HepG2 (cell line): ENCODE measurements around the gene CDK6. TPM values are rescaled to one million over a fixed set of nuclear protein-coding genes. Genes with fewer than 3 reads are reported as not detected.

Source experiments
- ATAC-seq: fragments of 200-7000 bp; cut with Tn5 transposase; 3 replicates; pipeline ENCODE4 v1.9.1; 2020; ENCODE audit warnings: mild to moderate bottlenecking, moderate library complexity
- BruUV-seq: library from RNA; stranded (reverse); fragments of 400-500 nt; replicated peaks from 2 replicates; lab custom pipeline; 2021; lab: Mats Ljungman, UMichigan
- CTCF ChIA-PET: fragments of 300-600 bp; formaldehyde crosslinking; extraction: SDS; loops from one replicate; lab custom pipeline; 2021; ENCODE audit warnings: low total read pairs, inconsistent platforms, low intra/inter-chr PET ratio; lab: Yijun Ruan, JAX
- POLR2A ChIA-PET: fragments of 350-600 bp; sonication (Branson Sonifier 250); formaldehyde crosslinking; loops from one replicate; lab custom pipeline; 2020; ENCODE audit warnings: antibody characterized with exemption, inconsistent platforms; lab: Yijun Ruan, JAX
- DNase-seq: peaks from one replicate; pipeline ENCODE4 v3.0.0-alpha.2; 2015; ENCODE audit warnings: low spot score
- FAIRE-seq: peaks from 3 replicates; lab custom pipeline; 2011; peaks lifted over from hg19 to GRCh38; lab: Jason Lieb, UNC
- H2AFZ ChIP-seq: one replicate; pipeline ENCODE4 v1.6.1; 2011; ENCODE audit warnings: low read length, inconsistent platforms
- H3K27ac ChIP-seq: fragments of 300-600 bp; 3 replicates; pipeline ENCODE4 v1.8.0; 2011; ENCODE audit warnings: mixed run types, mild to moderate bottlenecking, mixed read lengths, low read length, inconsistent platforms; ENCODE audit not compliant: insufficient read depth; ENCODE audit errors: extremely low read length
- H3K27me3 ChIP-seq, 2 experiments: fragments of 200-600 bp in 1 of 2; 2 replicates in 1 of 2; 3 replicates in 1 of 2; pipeline versions ENCODE4 v1.6.0 to v1.8.0; 2011; ENCODE audit warnings: low read length in 2 of 2, mild to moderate bottlenecking in 2 of 2, moderate library complexity in 2 of 2, inconsistent platforms in 1 of 2; ENCODE audit not compliant: insufficient read depth in 2 of 2, control insufficient read depth in 1 of 2
- H3K36me3 ChIP-seq, 2 experiments: fragments of 200-600 bp in 1 of 2; replicated peaks in 1 of 2; 2 replicates in 1 of 2; 3 replicates in 1 of 2; pipeline versions ENCODE4 v1.5.1 to v1.8.0; 2011; ENCODE audit warnings: low read length in 2 of 2, inconsistent platforms in 1 of 2; ENCODE audit not compliant: insufficient read depth in 2 of 2, control insufficient read depth in 1 of 2
- H3K4me1 ChIP-seq: 2 replicates; pipeline ENCODE4 v1.5.1; 2012; ENCODE audit warnings: low read length, inconsistent platforms; ENCODE audit not compliant: insufficient read depth
- H3K4me2 ChIP-seq: 2 replicates; pipeline ENCODE4 v1.6.0; 2011; ENCODE audit warnings: low read depth, low read length, inconsistent platforms
- H3K4me3 ChIP-seq, 3 experiments: fragments of 200-600 bp in 1 of 3; sonication (generic), shearing (Covaris generic) in 1 of 3; replicated peaks in 1 of 3; 2 replicates each; pipeline ENCODE4 v1.5.1; 2011 to 2016; ENCODE audit warnings: low read length in 3 of 3, inconsistent platforms in 2 of 3, low read depth in 2 of 3, mild to moderate bottlenecking in 2 of 3, control low read depth in 1 of 3, mixed read lengths in 1 of 3; ENCODE audit not compliant: insufficient read depth in 1 of 3
- H3K79me2 ChIP-seq: one replicate; pipeline ENCODE4 v1.6.1; 2011; ENCODE audit warnings: low read length, inconsistent platforms; ENCODE audit not compliant: insufficient read depth
- H3K9ac ChIP-seq: 2 replicates; pipeline ENCODE4 v1.6.0; 2011; ENCODE audit warnings: mild to moderate bottlenecking, low read depth, low read length, inconsistent platforms; ENCODE audit not compliant: insufficient read depth
- H3K9me3 ChIP-seq: 2 replicates; pipeline ENCODE4 v1.5.1; 2012; ENCODE audit warnings: mild to moderate bottlenecking, low read length
- H4K20me1 ChIP-seq: 2 replicates; pipeline ENCODE4 v1.6.0; 2011; ENCODE audit warnings: inconsistent platforms, mild to moderate bottlenecking, low read length, moderate library complexity; ENCODE audit not compliant: insufficient read depth
- EED ChIP-seq: sonication (generic); formaldehyde crosslinking; IDR thresholded peaks from 2 replicates; pipeline ENCODE4 v1.5.0; 2020; ENCODE audit warnings: mild to moderate bottlenecking, missing genetic modification reagents
- KLF12 ChIP-seq: sonication (generic); formaldehyde crosslinking; IDR thresholded peaks from 2 replicates; pipeline ENCODE4 v1.4.0; 2020; ENCODE audit warnings: missing genetic modification reagents, borderline replicate concordance
- PHF5A ChIP-seq: IDR thresholded peaks from one replicate; pipeline ENCODE4 v1.6.1; 2018; ENCODE audit warnings: low read depth, missing genetic modification reagents; ENCODE audit not compliant: unreplicated experiment
- PPARG ChIP-seq: conservative IDR thresholded peaks from 2 replicates; pipeline ENCODE4 v1.6.1; 2016; ENCODE audit warnings: missing biosample characterization, missing genetic modification reagents
- RELA ChIP-seq: sonication (generic); formaldehyde crosslinking; IDR thresholded peaks from 2 replicates; pipeline ENCODE4 v1.4.0; 2020; ENCODE audit warnings: missing genetic modification reagents
- RORA ChIP-seq: sonication (generic); formaldehyde crosslinking; IDR thresholded peaks from 2 replicates; pipeline ENCODE4 v1.5.0; 2020; ENCODE audit warnings: mild to moderate bottlenecking, missing genetic modification reagents, moderate library complexity
- TAF15 ChIP-seq: fragments of 200-400 bp; formaldehyde crosslinking; IDR thresholded peaks from one replicate; pipeline ENCODE4 v1.6.1; 2018; ENCODE audit warnings: mild to moderate bottlenecking, low read depth, low read length; ENCODE audit not compliant: poor library complexity, severe bottlenecking
- TGIF2 ChIP-seq: IDR thresholded peaks from 2 replicates; pipeline ENCODE4 v1.6.1; 2016; ENCODE audit warnings: control low read depth, missing compliant biosample characterization
- THRA ChIP-seq: sonication (generic); formaldehyde crosslinking; IDR thresholded peaks from 2 replicates; pipeline ENCODE4 v1.4.0; 2020; ENCODE audit warnings: missing genetic modification reagents, borderline replicate concordance
- ZBTB3 ChIP-seq: sonication (generic); formaldehyde crosslinking; IDR thresholded peaks from 2 replicates; pipeline ENCODE4 v1.4.0; 2020; ENCODE audit warnings: low read depth, mild to moderate bottlenecking, moderate library complexity, missing genetic modification reagents, borderline replicate concordance
- ZFP90 ChIP-seq: sonication (generic); formaldehyde crosslinking; IDR thresholded peaks from 2 replicates; pipeline ENCODE4 v1.8.0; 2022; ENCODE audit warnings: missing genetic modification reagents, mild to moderate bottlenecking, inconsistent platforms, borderline replicate concordance
- ZMYM2 ChIP-seq: sonication (generic); formaldehyde crosslinking; IDR thresholded peaks from 2 replicates; pipeline ENCODE4 v1.8.0; 2022; ENCODE audit warnings: mild to moderate bottlenecking, missing genetic modification reagents
- ZNF260 ChIP-seq: sonication (generic); formaldehyde crosslinking; IDR thresholded peaks from 2 replicates; pipeline ENCODE4 v1.4.0; 2020; ENCODE audit warnings: missing genetic modification reagents, low read depth, mild to moderate bottlenecking, borderline replicate concordance
- ZNF607 ChIP-seq: sonication (generic); formaldehyde crosslinking; IDR thresholded peaks from 2 replicates; pipeline ENCODE4 v1.5.1; 2020; ENCODE audit warnings: missing genetic modification reagents, mild to moderate bottlenecking, borderline replicate concordance
- WGBS: methylation state at CpG from one replicate; pipeline ENCODE4 v1.1.6; 2017; ENCODE audit warnings: low lambda C conversion rate; 5-methylcytosine and 5-hydroxymethylcytosine counted together
- in situ Hi-C: cut with HindIII; loops from 2 replicates; pipeline ENCODE4 v1.10.0; 2017; ENCODE audit warnings: low pct_unique_long_range_greater_than_20kb; ENCODE audit not compliant: extremely low pct_ligation_motif_present
- intact Hi-C: fragments of 100-400 bp; cut with micrococcal nuclease; formaldehyde crosslinking; loops from one replicate; pipeline ENCODE4 v1.10.0; 2022; ENCODE audit not compliant: unreplicated experiment
- polyA plus RNA-seq, 8 experiments: library from polyadenylated mRNA; depleted of rRNA in 3 of 8; stranded (reverse) in 7 of 8; unstranded in 1 of 8; fragments of >200 nt; fragmentation: Illumina TruSeq in 4 of 8; extraction: Trizol in 4 of 8; gene quantifications; 2 replicates each; pipeline versions ENCODE4 v1.2.1 to v1.2.3, GENCODE V29; 2011 to 2016; ENCODE audit warnings: low read depth in 4 of 8, missing spikeins in 1 of 8, mixed read lengths in 1 of 8; ENCODE audit not compliant: insufficient read depth in 1 of 8
- total RNA-seq, 5 experiments: library from RNA; depleted of rRNA; stranded (reverse); fragments of >200 nt; fragmentation: Illumina TruSeq; extraction: Trizol; gene quantifications; 2 replicates each; pipeline ENCODE4 v1.2.3, GENCODE V29; 2016; ENCODE audit warnings: low read depth in 1 of 5

Gene CDK6
- total and polyA plus RNA-seq, 2 of the 13 experiments (the other 11 are each of a cell fraction or from before 2014, with no cell fraction given) = 34.6 to 90.8 TPM

DNA sequence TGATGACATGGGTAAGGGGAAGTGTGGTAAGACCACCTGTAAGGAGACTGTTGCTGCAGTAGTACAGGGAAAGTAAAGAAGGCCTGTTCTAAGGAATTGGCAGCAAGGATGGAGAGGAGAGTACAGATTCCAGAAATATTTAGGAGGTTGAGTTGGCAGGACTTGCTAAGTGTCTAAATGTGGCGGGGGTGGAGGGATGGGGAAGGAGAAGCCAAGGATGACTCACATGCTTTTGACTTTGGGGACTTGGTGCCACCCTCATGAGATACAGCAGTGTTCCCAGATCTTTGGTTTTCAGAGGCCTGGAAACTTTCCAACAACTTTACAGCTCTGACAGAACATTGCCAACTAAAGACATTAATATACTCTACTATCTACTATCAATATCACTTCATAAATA lies 45.4 kb downstream of the CDK6 start:
- H3K9me3 ChIP-seq = peaks cover 9% of the 10 kb centered on the region
- no peak overlapping the region for H3K4me2 ChIP-seq
- DNase-seq = no peak
- in situ Hi-C loops (no loop called here), intact Hi-C loops (no loop called here)
- CTCF ChIA-PET = no interaction called here
- peaks cover 4 to 31% of the 10 kb centered on the region in 2 experiments for H3K36me3 ChIP-seq
- H2AFZ ChIP-seq = no peak overlapping the region
- peaks cover 98% of the 10 kb centered on the region for H3K79me2 ChIP-seq
- no peak overlapping the region for H3K4me3 ChIP-seq
- POLR2A ChIA-PET = no interaction called here
- ATAC-seq = no peak
- TF ChIP-seq TGIF2 (CRISPR knock-in tag) (no peak), ZFP90 (no peak), PHF5A (CRISPR knock-in tag) (no peak), RORA (no peak), ZMYM2 (CRISPR knock-in tag) (no peak), RELA (CRISPR knock-in tag) (no peak), TAF15 (no peak), PPARG (CRISPR knock-in tag) (no peak), ZNF607 (no peak), ZBTB3 (CRISPR knock-in tag) (no peak), EED (CRISPR knock-in tag) (no peak), ZNF260 (CRISPR knock-in tag) (no peak), KLF12 (CRISPR knock-in tag) (no peak), THRA (CRISPR knock-in tag) (no peak)
- no peak for FAIRE-seq
- WGBS = 100% methylated on average over 1 of the region's 1 CpG
- peaks cover 43% of the 10 kb centered on the region for H3K4me1 ChIP-seq
- no peaks in the 10 kb centered on the region; a peak in 1 of 5 replicates for H3K27me3 ChIP-seq
- peaks cover 40% of the 10 kb centered on the region for H4K20me1 ChIP-seq
- BruUV-seq = no TSS peak
- no peak overlapping the region for H3K9ac ChIP-seq
- no peak overlapping the region for H3K27ac ChIP-seq
